ENCODE results near the gene SPATA46.

DNA sequence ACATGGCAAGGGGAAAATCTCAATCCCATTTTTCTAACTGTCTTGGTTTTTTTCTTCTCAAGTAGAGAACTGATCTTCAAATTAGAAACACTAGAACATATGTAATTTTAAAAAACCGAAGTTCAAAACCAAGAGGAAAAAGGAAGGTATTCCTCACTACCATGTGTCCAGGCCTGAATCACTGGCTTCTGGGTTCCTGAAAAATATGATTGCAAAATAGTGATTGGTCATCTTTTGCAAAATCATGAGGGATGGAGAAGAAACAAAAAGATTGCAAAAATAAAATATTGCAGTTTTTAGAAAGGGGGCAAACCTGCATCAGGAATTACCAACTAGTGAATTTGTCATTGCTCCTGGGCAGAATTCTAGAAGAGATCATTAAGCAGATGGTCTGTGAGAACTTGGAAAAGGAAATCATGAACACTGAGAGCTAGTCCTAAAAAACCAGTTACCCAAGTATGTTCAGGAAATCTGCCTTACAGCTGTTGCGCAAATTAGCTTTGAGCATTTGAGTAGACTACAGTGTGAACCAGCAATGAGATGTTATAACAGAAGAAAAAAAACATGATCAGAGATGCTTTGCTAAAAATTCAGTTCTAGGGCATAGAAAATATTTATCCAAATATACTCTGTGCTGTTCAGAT lies 49.4 kb downstream of the SPATA46 start:
- TF ChIP-seq, protein P1, sequence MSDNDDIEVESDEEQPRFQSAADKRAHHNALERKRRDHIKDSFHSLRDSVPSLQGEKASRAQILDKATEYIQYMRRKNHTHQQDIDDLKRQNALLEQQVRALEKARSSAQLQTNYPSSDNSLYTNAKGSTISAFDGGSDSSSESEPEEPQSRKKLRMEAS (IDR thresholded peaks at IDR 0.05; ENCODE audit: insufficient read depth, insufficient read length) = no peak
- TF ChIP-seq POLR2AphosphoS5 (IDR thresholded peaks at IDR 0.05; ENCODE audit: insufficient read depth, low read depth, low read length) = no peak
- TF ChIP-seq, protein P2, sequence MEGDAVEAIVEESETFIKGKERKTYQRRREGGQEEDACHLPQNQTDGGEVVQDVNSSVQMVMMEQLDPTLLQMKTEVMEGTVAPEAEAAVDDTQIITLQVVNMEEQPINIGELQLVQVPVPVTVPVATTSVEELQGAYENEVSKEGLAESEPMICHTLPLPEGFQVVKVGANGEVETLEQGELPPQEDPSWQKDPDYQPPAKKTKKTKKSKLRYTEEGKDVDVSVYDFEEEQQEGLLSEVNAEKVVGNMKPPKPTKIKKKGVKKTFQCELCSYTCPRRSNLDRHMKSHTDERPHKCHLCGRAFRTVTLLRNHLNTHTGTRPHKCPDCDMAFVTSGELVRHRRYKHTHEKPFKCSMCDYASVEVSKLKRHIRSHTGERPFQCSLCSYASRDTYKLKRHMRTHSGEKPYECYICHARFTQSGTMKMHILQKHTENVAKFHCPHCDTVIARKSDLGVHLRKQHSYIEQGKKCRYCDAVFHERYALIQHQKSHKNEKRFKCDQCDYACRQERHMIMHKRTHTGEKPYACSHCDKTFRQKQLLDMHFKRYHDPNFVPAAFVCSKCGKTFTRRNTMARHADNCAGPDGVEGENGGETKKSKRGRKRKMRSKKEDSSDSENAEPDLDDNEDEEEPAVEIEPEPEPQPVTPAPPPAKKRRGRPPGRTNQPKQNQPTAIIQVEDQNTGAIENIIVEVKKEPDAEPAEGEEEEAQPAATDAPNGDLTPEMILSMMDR (IDR thresholded peaks at IDR 0.05; ENCODE audit: extremely low read depth in 1 of 2, insufficient read depth in 1 of 2, low read depth in 1 of 2, low read length in 2 of 2) = no peak
- TF ChIP-seq EZH2 (IDR thresholded peaks at IDR 0.05; ENCODE audit: borderline replicate concordance, low read depth, low read length, severe bottlenecking) = no peak
- no peak for TF ChIP-seq MYC (IDR thresholded peaks at IDR 0.05; ENCODE audit: low read depth, low read length)
- TF ChIP-seq POLR2A (IDR thresholded peaks at IDR 0.05; ENCODE audit: low read depth, low read length) = no peak
- TF ChIP-seq FOS (IDR thresholded peaks at IDR 0.05; ENCODE audit: borderline replicate concordance, insufficient read depth, low read length) = no peak
- no peak for TF ChIP-seq JUN (IDR thresholded peaks at IDR 0.05; ENCODE audit: borderline replicate concordance, insufficient read depth, insufficient read length, low read depth)
- no peak for TF ChIP-seq GATA2 (IDR thresholded peaks at IDR 0.05; ENCODE audit: insufficient read depth, insufficient read length, low read depth, low read length)
